GM19193 (cell line): Measurements from ENCODE around the gene SEMG2.

Experiments used
- POLR2A ChIP-seq: IDR thresholded peaks from 4 replicates; pipeline ENCODE4 v1.6.1; 2011; ENCODE audit not compliant: insufficient read depth, insufficient read length; ENCODE audit errors: extremely low read depth

SEMG2 gene

GRCh38 chr20:45254383-45255262 is 33.5 kb downstream of the SEMG2 start, which contains the start of gene SLPI:
Gene SLPI (minus strand): TSS chr20:45254564. CDS start chr20:45254543, 21 bp downstream.
- no peak for TF ChIP-seq POLR2A

GRCh38 chr20:45257161-45257560 is 36.0 kb downstream of the SEMG2 start:
- no peak for TF ChIP-seq POLR2A

- no peak for TF ChIP-seq POLR2A
Observed at GRCh38 chr20:45257711-45258110, 36.5 kb downstream of the SEMG2 start.

- no peak for TF ChIP-seq POLR2A
Observed at GRCh38 chr20:45258259-45258658, 37.1 kb downstream of the SEMG2 start.

- no peak for TF ChIP-seq POLR2A
Observed at GRCh38 chr20:45258664-45259063, 37.5 kb downstream of the SEMG2 start.

- no peak for TF ChIP-seq POLR2A
Observed at GRCh38 chr20:45263556-45264266, 42.5 kb downstream of the SEMG2 start.

- TF ChIP-seq POLR2A = no peak
Observed at GRCh38 chr20:45266977-45267376, 45.8 kb downstream of the SEMG2 start.

GRCh38 chr20:45268531-45268930 is 47.4 kb downstream of the SEMG2 start:
- no peak for TF ChIP-seq POLR2A

- no peak for TF ChIP-seq POLR2A
Observed at GRCh38 chr20:45269056-45269455, 47.9 kb downstream of the SEMG2 start.

- TF ChIP-seq POLR2A = no peak
Observed at GRCh38 chr20:45269754-45270270, 48.6 kb downstream of the SEMG2 start.
